Activated naive CD4-positive, alpha-beta T cell treated with anti-CD3 and anti-CD28 coated beads for 36 hours (primary cell): ENCODE results near the gene ISL1. TPM values are rescaled to one million over a fixed set of nuclear protein-coding genes. Genes with fewer than 3 reads are reported as not detected.

Experiments used
- CTCF ChIA-PET: fragments of 350-600 bp; sonication (Branson Sonifier 250); formaldehyde crosslinking; loops from one replicate; lab custom pipeline; 2021; ENCODE audit warnings: antibody characterized with exemption; lab: Charles Lee
- DNase-seq: peaks from one replicate; pipeline ENCODE4 v3.0.0-alpha.2; 2020
- H3K27ac Mint-ChIP-seq: one replicate; pipeline ENCODE4 v1.8.0; 2021; ENCODE audit warnings: mild to moderate bottlenecking, mixed read lengths
- H3K27me3 Mint-ChIP-seq: one replicate; pipeline ENCODE4 v1.8.0; 2021; ENCODE audit warnings: low read depth, mixed read lengths
- H3K36me3 Mint-ChIP-seq: one replicate; pipeline ENCODE4 v1.8.0; 2021; ENCODE audit warnings: low read depth, mixed read lengths
- H3K4me1 Mint-ChIP-seq: one replicate; pipeline ENCODE4 v1.8.0; 2021; ENCODE audit warnings: low read depth, mixed read lengths
- H3K4me3 Mint-ChIP-seq: one replicate; pipeline ENCODE4 v1.8.0; 2021; ENCODE audit warnings: mild to moderate bottlenecking, moderate library complexity, mixed read lengths
- H3K9me3 Mint-ChIP-seq: one replicate; pipeline ENCODE4 v1.8.0; 2021; ENCODE audit warnings: mixed read lengths
- intact Hi-C: fragments of 100-400 bp; cut with micrococcal nuclease; formaldehyde crosslinking; loops from one replicate; pipeline ENCODE4 v1.15.1; 2023
- total RNA-seq, 2 experiments: library from RNA; stranded (reverse); gene quantifications; one replicate each; pipeline ENCODE4 v1.2.3, GENCODE V29; 2021

Gene ISL1
- total RNA-seq, 2 experiments from 2014 or later, result not detected

DNA sequence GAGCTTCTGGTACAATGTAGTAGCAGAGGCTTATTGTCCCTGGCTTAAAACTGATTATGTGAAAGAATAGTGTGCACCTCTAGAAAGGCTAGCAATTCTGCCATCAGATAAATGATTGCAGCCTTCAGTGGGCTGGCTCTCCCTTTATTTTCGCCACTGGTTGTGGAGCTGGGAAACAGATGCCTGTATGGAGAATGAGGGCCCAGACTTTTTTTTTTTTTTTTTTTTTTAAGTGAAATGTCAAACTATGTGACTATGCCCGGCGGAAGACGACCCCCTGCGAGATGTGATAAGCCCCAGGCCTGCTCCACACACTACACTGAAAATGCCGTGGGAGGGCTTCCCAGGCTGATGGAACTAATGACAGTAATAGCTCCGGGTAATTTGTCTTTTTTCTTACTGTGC, 28.7 kb downstream of the ISL1 start:
- CTCF ChIA-PET, result no interaction called here
- H3K27me3 Mint-ChIP-seq, result no peaks in the 10 kb centered on the region
- DNase-seq, result no peak
- H3K4me3 Mint-ChIP-seq, result no peak overlapping the region
- intact Hi-C loops, result no loop called here
- no peak overlapping the region for H3K27ac Mint-ChIP-seq
- no peaks in the 10 kb centered on the region for H3K9me3 Mint-ChIP-seq
- no peaks in the 10 kb centered on the region for H3K36me3 Mint-ChIP-seq
- H3K4me1 Mint-ChIP-seq, result no peaks in the 10 kb centered on the region

- intact Hi-C loops, result no loop called here
- no peaks in the 10 kb centered on the region for H3K4me1 Mint-ChIP-seq
- no peak overlapping the region for H3K4me3 Mint-ChIP-seq
- CTCF ChIA-PET, result no interaction called here
- H3K27me3 Mint-ChIP-seq, result no peaks in the 10 kb centered on the region
- no peak overlapping the region for H3K27ac Mint-ChIP-seq
- DNase-seq, result no peak
- H3K9me3 Mint-ChIP-seq, result no peaks in the 10 kb centered on the region
- H3K36me3 Mint-ChIP-seq, result no peaks in the 10 kb centered on the region
Observed at GRCh38 chr5:51414516-51414915, 31.3 kb downstream of the ISL1 start.

GRCh38 chr5:51416149-51416548, 32.9 kb downstream of the ISL1 start:
- intact Hi-C loops, result no loop called here
- no peaks in the 10 kb centered on the region for H3K36me3 Mint-ChIP-seq
- no peaks in the 10 kb centered on the region for H3K9me3 Mint-ChIP-seq
- CTCF ChIA-PET, result no interaction called here
- no peak overlapping the region for H3K27ac Mint-ChIP-seq
- H3K4me1 Mint-ChIP-seq, result no peaks in the 10 kb centered on the region
- no peaks in the 10 kb centered on the region for H3K27me3 Mint-ChIP-seq
- no peak for DNase-seq
- no peak overlapping the region for H3K4me3 Mint-ChIP-seq

DNA sequence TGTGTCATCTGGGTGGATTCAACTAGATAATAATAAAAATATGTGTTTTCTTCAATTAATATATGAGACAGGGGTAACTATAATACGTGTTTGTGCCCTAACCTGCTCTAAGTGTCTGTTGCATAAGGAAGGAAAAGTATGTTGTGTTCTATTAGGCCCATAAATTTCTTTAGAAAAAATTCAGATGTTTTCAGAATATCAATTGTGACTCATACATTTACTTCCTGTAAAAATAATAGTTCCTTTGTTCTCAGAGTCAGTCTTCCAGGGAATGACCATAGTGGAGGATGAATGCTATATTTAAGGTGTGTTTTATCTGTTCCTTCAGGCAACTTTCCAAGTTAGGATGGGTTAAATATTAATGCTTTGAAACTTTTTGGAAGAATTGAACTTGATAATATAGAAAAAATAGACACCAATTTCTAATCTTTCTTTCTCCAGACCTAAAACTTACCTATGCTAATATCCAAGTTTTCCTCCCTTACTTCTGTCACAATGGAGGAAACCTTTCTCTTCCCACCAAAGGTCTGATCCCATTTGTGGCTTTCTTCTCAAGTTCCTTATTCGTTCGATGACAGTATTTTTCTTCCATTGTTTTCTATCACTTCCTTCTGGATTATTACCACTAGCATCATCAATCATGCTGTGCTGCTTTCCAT, 49.9 kb downstream of the ISL1 start:
- H3K4me3 Mint-ChIP-seq, result no peak overlapping the region
- H3K9me3 Mint-ChIP-seq, result peaks cover 4% of the 10 kb centered on the region
- H3K27ac Mint-ChIP-seq, result no peak overlapping the region
- H3K4me1 Mint-ChIP-seq, result no peaks in the 10 kb centered on the region
- no peaks in the 10 kb centered on the region for H3K36me3 Mint-ChIP-seq
- intact Hi-C loops, result no loop called here
- H3K27me3 Mint-ChIP-seq, result no peaks in the 10 kb centered on the region
- no peak for DNase-seq
- CTCF ChIA-PET, result no interaction called here

DNA sequence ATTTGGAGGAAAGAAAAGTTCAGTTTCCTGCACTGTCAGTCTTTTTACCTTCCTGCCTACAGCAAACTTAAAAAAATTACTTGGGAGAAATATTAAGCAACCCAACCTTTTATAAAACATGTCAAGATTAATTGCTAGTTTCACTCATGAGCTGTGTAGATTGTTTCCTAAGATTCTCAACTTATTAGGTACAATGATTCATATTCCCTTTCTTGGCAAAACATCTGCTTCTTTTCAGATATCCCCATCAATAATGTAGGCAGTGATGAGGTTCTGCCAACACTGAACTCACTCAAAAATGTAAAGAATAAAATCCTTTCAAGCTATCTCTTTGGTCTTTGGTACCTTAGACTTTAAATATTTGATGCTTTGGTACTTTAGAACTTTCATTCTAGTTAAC, 56.0 kb downstream of the ISL1 start:
- H3K27ac Mint-ChIP-seq, result no peak overlapping the region
- H3K36me3 Mint-ChIP-seq, result no peaks in the 10 kb centered on the region
- no peak overlapping the region for H3K4me3 Mint-ChIP-seq
- CTCF ChIA-PET, result no interaction called here
- no peak for DNase-seq
- no peaks in the 10 kb centered on the region for H3K4me1 Mint-ChIP-seq
- intact Hi-C loops, result no loop called here
- peaks cover 8% of the 10 kb centered on the region for H3K9me3 Mint-ChIP-seq
- H3K27me3 Mint-ChIP-seq, result no peaks in the 10 kb centered on the region
